Esophagus muscularis mucosa (tissue), 3 donors: Measurements from ENCODE around the gene NUPR1.

Experiments
- CTCF ChIP-seq, 3 experiments: fragments of 200-600 bp in 2 of 3; fragments of 450-650 bp in 1 of 3; sonication (generic) in 2 of 3; IDR thresholded peaks; one replicate each; pipeline ENCODE4 v1.5.1; 2017 to 2019; ENCODE audit warnings: antibody characterized with exemption in 3 of 3, mild to moderate bottlenecking in 2 of 3, moderate library complexity in 1 of 3
- POLR2A ChIP-seq: fragments of 450-650 bp; IDR thresholded peaks from one replicate; pipeline ENCODE4 v1.6.1; 2017; ENCODE audit warnings: antibody characterized with exemption, moderate library complexity, mild to moderate bottlenecking, low read depth

- no peak for TF ChIP-seq CTCF (IDR thresholded peaks at IDR 0.05)
- no peak for TF ChIP-seq POLR2A
These were observed 14.0 kb downstream of the NUPR1 start for GRCh38 chr16:28524681-28525171.
